HCT116 (cell line): ENCODE results near the gene TNFRSF9. TPM values are rescaled to one million over a fixed set of nuclear protein-coding genes. Genes with fewer than 3 reads are reported as not detected.

Experiments
- ATAC-seq: fragments of 200-7000 bp; cut with Tn5 transposase; 2 replicates; pipeline ENCODE4 v1.9.1; 2020; ENCODE audit warnings: mild to moderate bottlenecking, moderate library complexity
- BruUV-seq: library from RNA; stranded (reverse); fragments of 400-500 nt; replicated peaks from 2 replicates; lab custom pipeline; 2021; lab: Mats Ljungman, UMichigan
- CTCF ChIA-PET: fragments of 300-600 bp; sonication (Branson Sonifier 250); formaldehyde crosslinking; loops from one replicate; lab custom pipeline; 2021; ENCODE audit warnings: antibody characterized with exemption; lab: Charles Lee
- POLR2A ChIA-PET: fragments of 300-600, 350-600 bp; sonication (Branson Sonifier 250); formaldehyde crosslinking; loops from one replicate; lab custom pipeline; 2021; ENCODE audit warnings: antibody characterized with exemption; lab: Charles Lee
- RAD21 ChIA-PET, 2 experiments: fragments of 300-600 bp; sonication (Branson Sonifier 250); formaldehyde crosslinking; loops; one replicate each; lab custom pipeline; 2023; ENCODE audit warnings: low total read pairs in 2 of 2; ENCODE audit not compliant: uncharacterized antibody in 2 of 2, unreplicated experiment in 2 of 2, low non-redundant PET in 1 of 2; lab: Charles Lee
- DNase-seq: peaks from one replicate; pipeline ENCODE4 v3.0.0-alpha.2; 2010; ENCODE audit warnings: low read depth, low spot score
- H2AFZ ChIP-seq: fragments of 200-600 bp; shearing (Covaris generic), sonication (generic); 2 replicates; pipeline ENCODE4 v1.6.1; 2017; ENCODE audit warnings: low read depth, mixed run types, mixed read lengths, antibody characterized with exemption, low read length; ENCODE audit not compliant: poor library complexity, severe bottlenecking
- H3K27ac ChIP-seq: 2 replicates; pipeline ENCODE4 v1.5.1; 2012; ENCODE audit warnings: low read depth, low read length
- H3K27me3 ChIP-seq: fragments of 200-600 bp; sonication (generic); 2 replicates; pipeline ENCODE4 v1.6.1; 2016; ENCODE audit warnings: mixed run types, low read length, mixed read lengths; ENCODE audit not compliant: insufficient read depth
- H3K36me3 ChIP-seq, 2 experiments: fragments of 200-500 bp in 1 of 2; fragments of 200-600 bp in 1 of 2; sonication (Bioruptor generic) in 1 of 2; sonication (generic) in 1 of 2; 2 replicates each; pipeline versions ENCODE4 v1.5.1 to v1.6.1; 2014 to 2016; ENCODE audit warnings: low read length in 2 of 2, inconsistent platforms in 1 of 2, mixed read lengths in 1 of 2, mixed run types in 1 of 2; ENCODE audit not compliant: insufficient read depth in 2 of 2, control insufficient read depth in 1 of 2
- H3K4me1 ChIP-seq, 2 experiments: fragments of 200-600 bp in 1 of 2; sonication (generic) in 1 of 2; 2 replicates each; pipeline versions ENCODE4 v1.5.1 to v1.6.1; 2012 to 2017; ENCODE audit warnings: low read length in 2 of 2, inconsistent platforms in 1 of 2, mild to moderate bottlenecking in 1 of 2, mixed read lengths in 1 of 2, mixed run types in 1 of 2, moderate library complexity in 1 of 2; ENCODE audit not compliant: insufficient read depth in 2 of 2, control insufficient read depth in 1 of 2
- H3K4me2 ChIP-seq: fragments of 200-600 bp; sonication (generic); 2 replicates; pipeline ENCODE4 v1.6.1; 2017; ENCODE audit warnings: mixed run types, low read length, mixed read lengths
- H3K4me3 ChIP-seq, 2 experiments: fragments of 200-600 bp in 1 of 2; sonication (generic) in 1 of 2; replicated peaks in 1 of 2; 2 replicates each; pipeline ENCODE4 v1.5.1; 2011 to 2016; ENCODE audit warnings: low read length in 2 of 2, control low read depth in 1 of 2, low read depth in 1 of 2, mild to moderate bottlenecking in 1 of 2, mixed read lengths in 1 of 2, mixed run types in 1 of 2
- H3K79me2 ChIP-seq: fragments of 200-600 bp; sonication (generic); 2 replicates; pipeline ENCODE4 v1.6.1; 2017; ENCODE audit warnings: mild to moderate bottlenecking, mixed run types, low read length, moderate library complexity, mixed read lengths; ENCODE audit not compliant: insufficient read depth
- H3K9ac ChIP-seq: fragments of 200-600 bp; sonication (generic); 2 replicates; pipeline ENCODE4 v1.6.1; 2016; ENCODE audit warnings: low read length, mixed read lengths
- H3K9me2 ChIP-seq: fragments of 200-600 bp; sonication (generic), shearing (Covaris generic); 2 replicates; pipeline ENCODE4 v1.6.1; 2017; ENCODE audit warnings: mixed run types, mild to moderate bottlenecking, moderate library complexity; ENCODE audit not compliant: insufficient read depth
- H3K9me3 ChIP-seq, 2 experiments: fragments of 200-500 bp in 1 of 2; fragments of 200-600 bp in 1 of 2; sonication (Bioruptor generic) in 1 of 2; sonication (generic) in 1 of 2; 2 replicates each; pipeline ENCODE4 v1.6.1; 2014 to 2017; ENCODE audit warnings: low read length in 2 of 2, mixed read lengths in 2 of 2, inconsistent platforms in 1 of 2, low read depth in 1 of 2, mild to moderate bottlenecking in 1 of 2, mixed run types in 1 of 2, moderate library complexity in 1 of 2; ENCODE audit not compliant: control insufficient read depth in 1 of 2, insufficient read depth in 1 of 2
- H4K20me1 ChIP-seq: fragments of 200-600 bp; sonication (generic), shearing (Covaris generic); 2 replicates; pipeline ENCODE4 v1.6.1; 2017; ENCODE audit warnings: mixed run types, mild to moderate bottlenecking, moderate library complexity; ENCODE audit not compliant: insufficient read depth
- CBX3 ChIP-seq: IDR thresholded peaks from 2 replicates; pipeline ENCODE4 v1.6.1; 2012; ENCODE audit warnings: low read depth
- CEBPB ChIP-seq: IDR thresholded peaks from 2 replicates; pipeline ENCODE4 v1.6.1; 2012; ENCODE audit warnings: low read depth
- EGR1 ChIP-seq: IDR thresholded peaks from 2 replicates; pipeline ENCODE4 v1.6.1; 2012; ENCODE audit warnings: low read depth
- EZH2phosphoT487 ChIP-seq: fragments of 200-600 bp; IDR thresholded peaks from 2 replicates; pipeline ENCODE4 v1.6.1; 2018; ENCODE audit warnings: antibody characterized with exemption, borderline replicate concordance
- FOSL1 ChIP-seq: IDR thresholded peaks from 2 replicates; pipeline ENCODE4 v1.6.1; 2012; ENCODE audit warnings: low read depth
- POLR2A ChIP-seq: IDR thresholded peaks from 2 replicates; pipeline ENCODE4 v1.7.0; 2011; ENCODE audit warnings: borderline replicate concordance; ENCODE audit not compliant: insufficient read depth, insufficient read length; ENCODE audit errors: extremely low read depth
- POLR2AphosphoS5 ChIP-seq: IDR thresholded peaks from 2 replicates; pipeline ENCODE4 v1.6.1; 2011; ENCODE audit warnings: mild to moderate bottlenecking, low read depth, low read length, moderate library complexity
- RAD21 ChIP-seq: IDR thresholded peaks from 2 replicates; pipeline ENCODE4 v1.6.1; 2012; ENCODE audit warnings: low read depth, mild to moderate bottlenecking
- SIN3A ChIP-seq: IDR thresholded peaks from 2 replicates; pipeline ENCODE4 v1.6.1; 2012; ENCODE audit warnings: low read depth
- SP1 ChIP-seq: IDR thresholded peaks from 2 replicates; pipeline ENCODE4 v1.6.1; 2012; ENCODE audit warnings: low read depth
- SRF ChIP-seq: IDR thresholded peaks from 2 replicates; pipeline ENCODE4 v1.6.1; 2012; ENCODE audit warnings: low read depth
- TCF7L2 ChIP-seq: IDR thresholded peaks from 2 replicates; pipeline ENCODE4 v1.7.0; 2011; ENCODE audit warnings: borderline replicate concordance, inconsistent platforms; ENCODE audit not compliant: insufficient read depth, insufficient read length; ENCODE audit errors: extremely low read depth
- YY1 ChIP-seq: IDR thresholded peaks from 2 replicates; pipeline ENCODE4 v1.6.1; 2011; ENCODE audit warnings: low read length, low read depth, moderate library complexity, mild to moderate bottlenecking; ENCODE audit not compliant: insufficient replicate concordance; ENCODE audit errors: extremely low read depth
- ZFX ChIP-seq: fragments of 450-650 bp; IDR thresholded peaks from 2 replicates; pipeline ENCODE4 v1.6.1; 2017
- ZNF274 ChIP-seq: fragments of 200-500 bp; sonication (Bioruptor generic); IDR thresholded peaks from 2 replicates; pipeline ENCODE4 v1.6.1; 2014; ENCODE audit warnings: mild to moderate bottlenecking, low read depth, low read length, inconsistent platforms
- intact Hi-C: fragments of 100-400 bp; cut with micrococcal nuclease; formaldehyde crosslinking; loops from 2 replicates; pipeline ENCODE4 v1.10.0; 2022
- total RNA-seq: library from RNA; stranded (reverse); gene quantifications from one replicate; pipeline ENCODE4 v1.2.1, GENCODE V29; 2021; ENCODE audit not compliant: unreplicated experiment
- TF ChIP-seq, protein P1 (sequence below), 3 experiments: fragments of 200-600 bp in 1 of 3; sonication (generic) in 1 of 3; IDR thresholded peaks in 2 of 3; conservative IDR thresholded peaks in 1 of 3; 2 replicates each; pipeline ENCODE4 v1.5.1; 2012 to 2017; ENCODE audit warnings: low read depth in 2 of 3, low read length in 2 of 3, antibody characterized with exemption in 1 of 3, borderline replicate concordance in 1 of 3, control low read depth in 1 of 3, mild to moderate bottlenecking in 1 of 3, mixed read lengths in 1 of 3, mixed run types in 1 of 3, moderate library complexity in 1 of 3; ENCODE audit not compliant: insufficient read depth in 1 of 3
- TF ChIP-seq, protein P2 (sequence below): IDR thresholded peaks from 2 replicates; pipeline ENCODE4 v1.6.1; 2012; ENCODE audit warnings: low read depth
- TF ChIP-seq, protein P3 (sequence below): IDR thresholded peaks from 2 replicates; pipeline ENCODE4 v1.6.1; 2011; ENCODE audit warnings: mild to moderate bottlenecking, low read length, moderate library complexity; ENCODE audit not compliant: insufficient replicate concordance; ENCODE audit errors: extremely low read depth
- TF ChIP-seq, protein P4 (sequence below): IDR thresholded peaks from 2 replicates; pipeline ENCODE4 v1.6.1; 2012

Gene TNFRSF9
- total RNA-seq, 1 experiment from 2014 or later, result 0.20 TPM

DNA sequence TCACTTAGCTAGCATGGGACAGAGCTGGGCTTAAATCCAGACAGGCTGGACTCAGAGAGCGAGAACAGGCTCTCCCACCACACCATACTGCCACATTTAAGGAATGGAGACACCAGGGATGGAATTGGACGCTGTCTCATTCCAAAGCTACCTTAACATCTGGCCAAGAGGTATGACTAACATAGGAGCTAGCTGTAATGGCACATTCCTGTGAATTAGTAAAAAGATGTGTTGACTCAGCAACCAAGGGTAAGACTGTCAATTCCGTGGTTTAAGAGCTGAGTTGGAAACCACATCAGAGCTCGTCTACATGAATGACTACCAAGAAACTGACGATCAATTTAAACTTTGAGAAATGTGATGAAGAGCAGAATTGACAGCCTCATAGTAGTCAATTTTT lies 8.3 kb upstream of the TNFRSF9 start:
- no peak for DNase-seq
- Histone ChIP-seq H3K36me3 (no peaks in the 10 kb centered on the region), H2AFZ (peak overlapping the region; percentile 3), H3K4me2 (peak overlapping the region; percentile 16; the same call in 1 of the 2 replicates), H3K9me3 (no peaks in the 10 kb centered on the region), H3K4me3 (no peak overlapping the region), H3K27ac (no peak overlapping the region), H3K4me1 (peaks cover 0 to 14% of the 10 kb centered on the region in 2 experiments; a peak in 2 of 4 replicates), H3K27me3 (no peaks in the 10 kb centered on the region), H3K79me2 (no peaks in the 10 kb centered on the region), H3K9ac (no peak overlapping the region), H4K20me1 (no peaks in the 10 kb centered on the region), H3K9me2 (no peaks in the 10 kb centered on the region)
- BruUV-seq, result no TSS peak
- CTCF ChIA-PET, result interaction anchor here (1.7 kb wide), 1 partner anchor 280 kb away, joined by 5 read pairs; no protein-coding TSS in a partner anchor
- TF ChIP-seq SRF, result no peak
- TF ChIP-seq TCF7L2, result no peak
- TF ChIP-seq ZNF274, result no peak
- no peak for TF ChIP-seq CBX3
- TF ChIP-seq, protein P1, sequence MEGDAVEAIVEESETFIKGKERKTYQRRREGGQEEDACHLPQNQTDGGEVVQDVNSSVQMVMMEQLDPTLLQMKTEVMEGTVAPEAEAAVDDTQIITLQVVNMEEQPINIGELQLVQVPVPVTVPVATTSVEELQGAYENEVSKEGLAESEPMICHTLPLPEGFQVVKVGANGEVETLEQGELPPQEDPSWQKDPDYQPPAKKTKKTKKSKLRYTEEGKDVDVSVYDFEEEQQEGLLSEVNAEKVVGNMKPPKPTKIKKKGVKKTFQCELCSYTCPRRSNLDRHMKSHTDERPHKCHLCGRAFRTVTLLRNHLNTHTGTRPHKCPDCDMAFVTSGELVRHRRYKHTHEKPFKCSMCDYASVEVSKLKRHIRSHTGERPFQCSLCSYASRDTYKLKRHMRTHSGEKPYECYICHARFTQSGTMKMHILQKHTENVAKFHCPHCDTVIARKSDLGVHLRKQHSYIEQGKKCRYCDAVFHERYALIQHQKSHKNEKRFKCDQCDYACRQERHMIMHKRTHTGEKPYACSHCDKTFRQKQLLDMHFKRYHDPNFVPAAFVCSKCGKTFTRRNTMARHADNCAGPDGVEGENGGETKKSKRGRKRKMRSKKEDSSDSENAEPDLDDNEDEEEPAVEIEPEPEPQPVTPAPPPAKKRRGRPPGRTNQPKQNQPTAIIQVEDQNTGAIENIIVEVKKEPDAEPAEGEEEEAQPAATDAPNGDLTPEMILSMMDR (IDR thresholded peaks at IDR 0.05 in 2 of 3, conservative IDR thresholded peaks at IDR 0.05 in 1 of 3; ENCODE audit: borderline replicate concordance in 1 of 3, insufficient read depth in 1 of 3, low read depth in 2 of 3, low read length in 2 of 3), result no peak
- no peak for TF ChIP-seq POLR2AphosphoS5
- TF ChIP-seq RAD21, result no peak
- TF ChIP-seq, protein P2, sequence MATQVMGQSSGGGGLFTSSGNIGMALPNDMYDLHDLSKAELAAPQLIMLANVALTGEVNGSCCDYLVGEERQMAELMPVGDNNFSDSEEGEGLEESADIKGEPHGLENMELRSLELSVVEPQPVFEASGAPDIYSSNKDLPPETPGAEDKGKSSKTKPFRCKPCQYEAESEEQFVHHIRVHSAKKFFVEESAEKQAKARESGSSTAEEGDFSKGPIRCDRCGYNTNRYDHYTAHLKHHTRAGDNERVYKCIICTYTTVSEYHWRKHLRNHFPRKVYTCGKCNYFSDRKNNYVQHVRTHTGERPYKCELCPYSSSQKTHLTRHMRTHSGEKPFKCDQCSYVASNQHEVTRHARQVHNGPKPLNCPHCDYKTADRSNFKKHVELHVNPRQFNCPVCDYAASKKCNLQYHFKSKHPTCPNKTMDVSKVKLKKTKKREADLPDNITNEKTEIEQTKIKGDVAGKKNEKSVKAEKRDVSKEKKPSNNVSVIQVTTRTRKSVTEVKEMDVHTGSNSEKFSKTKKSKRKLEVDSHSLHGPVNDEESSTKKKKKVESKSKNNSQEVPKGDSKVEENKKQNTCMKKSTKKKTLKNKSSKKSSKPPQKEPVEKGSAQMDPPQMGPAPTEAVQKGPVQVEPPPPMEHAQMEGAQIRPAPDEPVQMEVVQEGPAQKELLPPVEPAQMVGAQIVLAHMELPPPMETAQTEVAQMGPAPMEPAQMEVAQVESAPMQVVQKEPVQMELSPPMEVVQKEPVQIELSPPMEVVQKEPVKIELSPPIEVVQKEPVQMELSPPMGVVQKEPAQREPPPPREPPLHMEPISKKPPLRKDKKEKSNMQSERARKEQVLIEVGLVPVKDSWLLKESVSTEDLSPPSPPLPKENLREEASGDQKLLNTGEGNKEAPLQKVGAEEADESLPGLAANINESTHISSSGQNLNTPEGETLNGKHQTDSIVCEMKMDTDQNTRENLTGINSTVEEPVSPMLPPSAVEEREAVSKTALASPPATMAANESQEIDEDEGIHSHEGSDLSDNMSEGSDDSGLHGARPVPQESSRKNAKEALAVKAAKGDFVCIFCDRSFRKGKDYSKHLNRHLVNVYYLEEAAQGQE, result no peak
- no peak for TF ChIP-seq EZH2phosphoT487
- no peak for TF ChIP-seq CEBPB
- TF ChIP-seq, protein P3, sequence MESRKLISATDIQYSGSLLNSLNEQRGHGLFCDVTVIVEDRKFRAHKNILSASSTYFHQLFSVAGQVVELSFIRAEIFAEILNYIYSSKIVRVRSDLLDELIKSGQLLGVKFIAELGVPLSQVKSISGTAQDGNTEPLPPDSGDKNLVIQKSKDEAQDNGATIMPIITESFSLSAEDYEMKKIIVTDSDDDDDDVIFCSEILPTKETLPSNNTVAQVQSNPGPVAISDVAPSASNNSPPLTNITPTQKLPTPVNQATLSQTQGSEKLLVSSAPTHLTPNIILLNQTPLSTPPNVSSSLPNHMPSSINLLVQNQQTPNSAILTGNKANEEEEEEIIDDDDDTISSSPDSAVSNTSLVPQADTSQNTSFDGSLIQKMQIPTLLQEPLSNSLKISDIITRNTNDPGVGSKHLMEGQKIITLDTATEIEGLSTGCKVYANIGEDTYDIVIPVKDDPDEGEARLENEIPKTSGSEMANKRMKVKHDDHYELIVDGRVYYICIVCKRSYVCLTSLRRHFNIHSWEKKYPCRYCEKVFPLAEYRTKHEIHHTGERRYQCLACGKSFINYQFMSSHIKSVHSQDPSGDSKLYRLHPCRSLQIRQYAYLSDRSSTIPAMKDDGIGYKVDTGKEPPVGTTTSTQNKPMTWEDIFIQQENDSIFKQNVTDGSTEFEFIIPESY, result no peak
- TF ChIP-seq YY1, result no peak
- no peak for TF ChIP-seq EGR1
- no peak for TF ChIP-seq FOSL1
- no peak for TF ChIP-seq SIN3A
- TF ChIP-seq, protein P4, sequence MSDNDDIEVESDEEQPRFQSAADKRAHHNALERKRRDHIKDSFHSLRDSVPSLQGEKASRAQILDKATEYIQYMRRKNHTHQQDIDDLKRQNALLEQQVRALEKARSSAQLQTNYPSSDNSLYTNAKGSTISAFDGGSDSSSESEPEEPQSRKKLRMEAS, result no peak
- TF ChIP-seq SP1, result no peak
- no peak for TF ChIP-seq POLR2A
- TF ChIP-seq ZFX, result no peak
- ATAC-seq, result peak; percentile 50; the same call in 1 of the 2 replicates
- intact Hi-C loops, result loop anchor here (10.0 kb wide), 1 partner anchor 284 kb away; no protein-coding TSS in a partner anchor
- RAD21 ChIA-PET, result interaction anchor here in 1 of 2 experiments (0.6 kb wide), 1 partner anchor 400 kb away, joined by 3 read pairs; no protein-coding TSS in a partner anchor
- POLR2A ChIA-PET, result interaction anchor here (1.4 kb wide), 1 partner anchor 13 kb away, joined by 4 read pairs; the partner anchor contains the start of gene PARK7
